Measurements from ENCODE around the gene AKAP5.

GRCh38 chr14:64478634-64479250 lies 13.4 kb downstream of the AKAP5 start:
- no peak for TF ChIP-seq POLR2A (IDR thresholded peaks at IDR 0.05)
- TF ChIP-seq CTCF (IDR thresholded peaks at IDR 0.05) = peak in 3 of 4 experiments; percentile 29 to 46 (median 45)
